Measurements from ENCODE around the gene TREML4. TPM values are rescaled to one million over a fixed set of nuclear protein-coding genes. Genes with fewer than 3 reads are reported as not detected.

The TREML4 gene
- total RNA-seq, 1 donor from 2014 or later, result not detected

GRCh38 chr6:41193171-41193734 is 34.9 kb upstream of the TREML4 start:
- no peaks in the 10 kb centered on the region for H3K36me3 ChIP-seq (ENCODE audit: control insufficient read depth, insufficient read depth, low read length)
- peaks cover 2% of the 10 kb centered on the region for H3K27me3 ChIP-seq (ENCODE audit: control insufficient read depth, insufficient read depth, low read length)
- no peak overlapping the region for H3K4me3 ChIP-seq (ENCODE audit: low read depth, low read length)
- TF ChIP-seq CTCF (IDR thresholded peaks at IDR 0.05; ENCODE audit: insufficient read depth, low read length, poor library complexity, severe bottlenecking), result no peak
- no peak for DNase-seq (ENCODE audit: low read depth)

GRCh38 chr6:41193884-41194283 is 34.3 kb upstream of the TREML4 start:
- Histone ChIP-seq H3K4me3 (ENCODE audit: low read depth, low read length) (no peak overlapping the region), H3K27me3 (ENCODE audit: control insufficient read depth, insufficient read depth, low read length) (peaks cover 2% of the 10 kb centered on the region), H3K36me3 (ENCODE audit: control insufficient read depth, insufficient read depth, low read length) (no peaks in the 10 kb centered on the region)
- no peak for DNase-seq (ENCODE audit: low read depth)
- TF ChIP-seq CTCF (IDR thresholded peaks at IDR 0.05; ENCODE audit: insufficient read depth, low read length, poor library complexity, severe bottlenecking), result no peak

- H3K36me3 ChIP-seq (ENCODE audit: control insufficient read depth, insufficient read depth, low read length), result no peaks in the 10 kb centered on the region
- no peak for DNase-seq (ENCODE audit: low read depth)
- peaks cover 2% of the 10 kb centered on the region for H3K27me3 ChIP-seq (ENCODE audit: control insufficient read depth, insufficient read depth, low read length)
- no peak for TF ChIP-seq CTCF (IDR thresholded peaks at IDR 0.05; ENCODE audit: insufficient read depth, low read length, poor library complexity, severe bottlenecking)
- no peak overlapping the region for H3K4me3 ChIP-seq (ENCODE audit: low read depth, low read length)
Measured at GRCh38 chr6:41194386-41194785, 33.8 kb upstream of the TREML4 start.

GRCh38 chr6:41197234-41197633 is 30.9 kb upstream of the TREML4 start:
- TF ChIP-seq CTCF (IDR thresholded peaks at IDR 0.05; ENCODE audit: insufficient read depth, low read length, poor library complexity, severe bottlenecking), result no peak
- peaks cover 2% of the 10 kb centered on the region for H3K27me3 ChIP-seq (ENCODE audit: control insufficient read depth, insufficient read depth, low read length)
- H3K36me3 ChIP-seq (ENCODE audit: control insufficient read depth, insufficient read depth, low read length), result no peaks in the 10 kb centered on the region
- no peak for DNase-seq (ENCODE audit: low read depth)
- H3K4me3 ChIP-seq (ENCODE audit: low read depth, low read length), result no peak overlapping the region

GRCh38 chr6:41199552-41200246 is 28.4 kb upstream of the TREML4 start:
- Histone ChIP-seq H3K27me3 (ENCODE audit: control insufficient read depth, insufficient read depth, low read length) (no peaks in the 10 kb centered on the region), H3K4me3 (ENCODE audit: low read depth, low read length) (no peak overlapping the region), H3K36me3 (ENCODE audit: control insufficient read depth, insufficient read depth, low read length) (no peaks in the 10 kb centered on the region)
- DNase-seq (ENCODE audit: low read depth), result no peak
- no peak for TF ChIP-seq CTCF (IDR thresholded peaks at IDR 0.05; ENCODE audit: insufficient read depth, low read length, poor library complexity, severe bottlenecking)

All from kidney epithelial cell (primary cell).